ENCODE data around the gene RHOF.

- TF ChIP-seq CTCF (IDR thresholded peaks at IDR 0.05) (no peak), POLR2A (IDR thresholded peaks at IDR 0.05) (no peak)
Measured at GRCh38 chr12:121789800-121790728, 3.4 kb downstream of the RHOF start.
